Psoas muscle (tissue), 8 donors: ENCODE data around the gene TTBK1. TPM values are rescaled to one million over a fixed set of nuclear protein-coding genes. Genes with fewer than 3 reads are reported as not detected.

ENCODE experiments used
- ATAC-seq, 4 donors: fragments of 200-7000 bp; cut with Tn5 transposase; one replicate each; pipeline ENCODE4 v1.9.1; 2020; ENCODE audit warnings: moderate library complexity in 3 of 4, mild to moderate bottlenecking in 2 of 4
- DNase-seq, 2 donors: peaks; one replicate each; pipeline ENCODE4 v3.0.0-alpha.2; 2020
- H3K27ac ChIP-seq: fragments of 200-600 bp; one replicate; pipeline ENCODE4 v1.8.0; 2022
- H3K27me3 ChIP-seq, 3 donors: fragments of 200-600 bp in 1 of 3; one replicate each; pipeline versions ENCODE4 v1.6.1 to v1.8.0; 2013 to 2022; ENCODE audit warnings: low read length in 2 of 3, mild to moderate bottlenecking in 2 of 3, moderate library complexity in 1 of 3; ENCODE audit not compliant: insufficient read depth in 3 of 3
- H3K36me3 ChIP-seq, 2 donors: fragments of 200-600 bp in 1 of 2; one replicate each; pipeline versions ENCODE4 v1.6.1 to v1.8.0; 2013 to 2022; ENCODE audit warnings: low read depth in 1 of 2, mild to moderate bottlenecking in 1 of 2, moderate library complexity in 1 of 2; ENCODE audit not compliant: insufficient read depth in 1 of 2
- H3K4me1 ChIP-seq: fragments of 200-600 bp; one replicate; pipeline ENCODE4 v1.8.0; 2022
- H3K4me3 ChIP-seq: fragments of 200-600 bp; one replicate; pipeline ENCODE4 v1.8.0; 2022; ENCODE audit warnings: mild to moderate bottlenecking
- H3K9me3 ChIP-seq: fragments of 200-600 bp; one replicate; pipeline ENCODE4 v1.8.0; 2022
- CTCF ChIP-seq: fragments of 200-600 bp; IDR thresholded peaks from one replicate; pipeline ENCODE4 v1.8.0; 2022; ENCODE audit warnings: antibody characterized with exemption
- WGBS, 3 donors: extraction: QIAGEN DNeasy Blood & Tissue Kit; methylation state at CpG; one replicate each; pipeline versions ENCODE4 v1.1.6 to v1.1.7; 2013; 5-methylcytosine and 5-hydroxymethylcytosine counted together
- intact Hi-C, 2 donors: fragments of 100-400 bp; cut with DNase I; formaldehyde crosslinking; loops; one replicate each; pipeline versions ENCODE4 v1.11.0 to v1.14.2; 2022
- polyA plus RNA-seq, 3 donors: library from polyadenylated mRNA; stranded (reverse); fragments of 200-250 nt; gene quantifications; one replicate each; pipeline ENCODE4 v1.2.3, GENCODE V29; 2013
- total RNA-seq, 4 donors: library from RNA; stranded (reverse); fragmentation: NEBNext Ultra II Directional in 2 of 4; extraction: Animal tissue kit (Norgen Biotek cat#: 25700) in 2 of 4; gene quantifications; one replicate each; pipeline versions ENCODE4 v1.2.1 to v1.2.4, GENCODE V29; 2021 to 2023
- donor health status: healthy with polysubstance abuse.
- donor health status: DM: no; HTN: no; CAD: no; lungs with moderate emphysema.
- donor health status: Bipolar disorder and iron deficiency.
- donor health status: healthy.
- donor health status: DM: yes; HTN: yes; CAD: no.
- donor health status: DM: no; HTN: no; CAD: no.
- donor health status: DM: no; HTN: no; CAD: no.
- donor health status: DM: yes; HTN: yes; CAD: no.

Gene TTBK1
- total and polyA plus RNA-seq, 7 donors, result 0.01 to 0.03 TPM; not detected in 5

- Histone ChIP-seq H3K4me3 (no peak overlapping the region), H3K9me3 (no peaks in the 10 kb centered on the region), H3K27ac (no peak overlapping the region), H3K27me3 (no peaks in the 10 kb centered on the region), H3K36me3 (peaks cover 0 to 73% of the 10 kb centered on the region in 2 donors), H3K4me1 (no peaks in the 10 kb centered on the region)
- ATAC-seq, result no peak
- intact Hi-C loops, result no loop called here
- no peak for TF ChIP-seq CTCF
- WGBS, 3 donors, result 92 to 97% (median 94%) methylated on average over 23 of the region's 23 CpGs
- no peak for DNase-seq
Measured at GRCh38 chr6:43204271-43205105, 38.8 kb upstream of the TTBK1 start.

GRCh38 chr6:43205849-43206248 lies 37.4 kb upstream of the TTBK1 start:
- no peak for ATAC-seq
- 94 to 98% (median 96%) methylated on average over 10 of the region's 10 CpGs for WGBS, 3 donors
- Histone ChIP-seq H3K27me3 (no peaks in the 10 kb centered on the region), H3K9me3 (no peaks in the 10 kb centered on the region), H3K27ac (no peak overlapping the region), H3K36me3 (peaks cover 0 to 60% of the 10 kb centered on the region in 2 donors), H3K4me3 (no peak overlapping the region), H3K4me1 (no peaks in the 10 kb centered on the region)
- no peak for DNase-seq
- no peak for TF ChIP-seq CTCF
- intact Hi-C loops, result no loop called here

- Histone ChIP-seq H3K27ac (no peak overlapping the region), H3K9me3 (no peaks in the 10 kb centered on the region), H3K4me3 (no peak overlapping the region), H3K36me3 (peaks cover 0 to 50% of the 10 kb centered on the region in 2 donors), H3K27me3 (no peaks in the 10 kb centered on the region), H3K4me1 (no peaks in the 10 kb centered on the region)
- TF ChIP-seq CTCF, result no peak
- DNase-seq (no peak), ATAC-seq (no peak)
- WGBS, 3 donors, result 89 to 98% (median 95%) methylated on average over 2 of the region's 2 CpGs
- intact Hi-C loops, result no loop called here
Measured at GRCh38 chr6:43207286-43207685, 36.0 kb upstream of the TTBK1 start.

GRCh38 chr6:43211955-43212354 lies 31.3 kb upstream of the TTBK1 start:
- no peaks in the 10 kb centered on the region for H3K27me3 ChIP-seq
- H3K4me3 ChIP-seq, result no peak overlapping the region
- H3K4me1 ChIP-seq, result no peaks in the 10 kb centered on the region
- 84 to 95% (median 89%) methylated on average over 1 of the region's 1 CpG for WGBS, 3 donors
- H3K9me3 ChIP-seq, result no peaks in the 10 kb centered on the region
- intact Hi-C loops, result no loop called here
- no peak for ATAC-seq
- no peak for TF ChIP-seq CTCF
- peaks cover 2 to 49% of the 10 kb centered on the region in 2 donors for H3K36me3 ChIP-seq
- DNase-seq, result no peak
- H3K27ac ChIP-seq, result no peak overlapping the region
